Epithelial cell of esophagus (primary cell): ENCODE results near the gene PDZD4.

Experiments used
- DNase-seq: peaks from one replicate; pipeline ENCODE4 v3.0.0; 2010; ENCODE audit warnings: low read depth
- H3K4me3 ChIP-seq: 2 replicates; pipeline ENCODE4 v1.5.1; 2011; ENCODE audit warnings: mild to moderate bottlenecking, low read length, control low read depth
- TF ChIP-seq, protein P1 (sequence below): IDR thresholded peaks from 2 replicates; pipeline ENCODE4 v1.5.1; 2011; ENCODE audit warnings: low read depth, mild to moderate bottlenecking, low read length, control low read depth, inconsistent platforms; ENCODE audit not compliant: insufficient read depth; ENCODE audit errors: missing control alignments

The PDZD4 gene

DNA sequence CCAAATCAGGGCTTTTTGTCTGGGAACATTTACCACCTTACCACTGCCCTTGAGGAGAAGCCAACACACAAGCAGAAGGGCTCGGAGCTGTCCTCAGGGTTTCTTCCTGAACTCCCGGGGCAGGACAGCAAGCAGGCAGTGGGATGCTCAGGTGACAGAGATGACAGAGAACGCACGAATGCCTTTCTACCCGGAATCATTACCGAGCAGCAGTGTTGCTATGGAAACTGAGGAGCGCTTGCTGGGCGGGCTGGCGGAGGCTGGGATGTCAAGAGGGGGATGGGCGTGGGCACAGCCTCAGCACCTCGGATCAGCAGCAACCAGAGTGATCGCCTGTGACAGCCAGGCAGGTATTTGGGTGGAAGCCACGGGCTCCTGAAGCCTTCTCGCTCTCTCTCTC lies 18.1 kb downstream of the PDZD4 start:
- no peak for DNase-seq
- H3K4me3 ChIP-seq = no peak overlapping the region
- TF ChIP-seq, protein P1, sequence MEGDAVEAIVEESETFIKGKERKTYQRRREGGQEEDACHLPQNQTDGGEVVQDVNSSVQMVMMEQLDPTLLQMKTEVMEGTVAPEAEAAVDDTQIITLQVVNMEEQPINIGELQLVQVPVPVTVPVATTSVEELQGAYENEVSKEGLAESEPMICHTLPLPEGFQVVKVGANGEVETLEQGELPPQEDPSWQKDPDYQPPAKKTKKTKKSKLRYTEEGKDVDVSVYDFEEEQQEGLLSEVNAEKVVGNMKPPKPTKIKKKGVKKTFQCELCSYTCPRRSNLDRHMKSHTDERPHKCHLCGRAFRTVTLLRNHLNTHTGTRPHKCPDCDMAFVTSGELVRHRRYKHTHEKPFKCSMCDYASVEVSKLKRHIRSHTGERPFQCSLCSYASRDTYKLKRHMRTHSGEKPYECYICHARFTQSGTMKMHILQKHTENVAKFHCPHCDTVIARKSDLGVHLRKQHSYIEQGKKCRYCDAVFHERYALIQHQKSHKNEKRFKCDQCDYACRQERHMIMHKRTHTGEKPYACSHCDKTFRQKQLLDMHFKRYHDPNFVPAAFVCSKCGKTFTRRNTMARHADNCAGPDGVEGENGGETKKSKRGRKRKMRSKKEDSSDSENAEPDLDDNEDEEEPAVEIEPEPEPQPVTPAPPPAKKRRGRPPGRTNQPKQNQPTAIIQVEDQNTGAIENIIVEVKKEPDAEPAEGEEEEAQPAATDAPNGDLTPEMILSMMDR = no peak

DNA sequence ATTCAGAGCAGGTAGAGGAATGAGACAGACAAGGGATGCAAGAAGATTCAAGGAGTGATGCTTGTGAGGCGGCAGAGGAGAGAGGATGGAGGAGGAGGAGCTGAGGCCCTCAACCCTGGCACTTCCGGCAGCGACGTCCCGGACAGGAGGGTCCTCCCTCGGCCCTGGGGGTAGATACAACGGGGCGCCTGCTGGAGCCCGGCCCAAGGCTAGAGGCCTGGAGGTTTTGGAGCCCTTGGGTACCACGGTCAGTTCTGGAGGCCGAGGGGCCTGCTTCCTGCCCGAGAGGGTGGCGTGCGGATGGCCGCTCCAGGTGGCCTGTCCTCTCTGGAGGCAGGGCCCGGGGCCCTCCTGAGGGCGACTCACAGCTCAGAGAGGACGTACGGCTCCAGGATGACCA lies 22.4 kb downstream of the PDZD4 start:
- no peak overlapping the region for H3K4me3 ChIP-seq
- TF ChIP-seq, protein P1 = no peak
- DNase-seq = no peak

DNA sequence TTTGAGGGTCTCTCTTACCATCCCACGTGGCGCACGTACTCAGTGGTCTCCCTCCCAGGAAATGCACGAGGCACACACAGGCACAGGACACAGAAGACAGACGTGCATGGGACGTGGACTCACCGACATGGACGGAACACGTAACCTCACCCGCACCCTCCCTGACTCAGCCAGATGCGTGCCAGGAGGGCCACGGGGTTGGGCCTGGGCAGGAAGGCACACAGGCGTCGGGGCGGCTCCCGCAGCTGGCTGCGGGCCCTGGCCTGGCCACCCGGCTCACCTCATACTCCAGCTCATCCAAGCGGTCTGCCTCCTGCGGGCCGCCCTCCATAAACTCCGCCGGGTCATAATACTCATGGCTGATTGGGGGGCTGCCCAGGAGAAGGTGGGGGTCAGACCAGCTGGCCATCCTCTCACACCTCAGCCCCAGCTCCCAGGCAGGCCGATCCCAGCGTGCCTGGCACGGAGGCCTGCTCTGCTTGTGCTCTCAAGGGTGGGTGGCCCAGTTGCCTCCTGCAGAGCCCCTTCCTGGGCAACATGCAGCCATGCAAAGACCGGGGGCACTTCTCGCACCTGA lies 23.3 kb downstream of the PDZD4 start:
- DNase-seq = no peak
- H3K4me3 ChIP-seq = no peak overlapping the region
- TF ChIP-seq, protein P1 = no peak

DNA sequence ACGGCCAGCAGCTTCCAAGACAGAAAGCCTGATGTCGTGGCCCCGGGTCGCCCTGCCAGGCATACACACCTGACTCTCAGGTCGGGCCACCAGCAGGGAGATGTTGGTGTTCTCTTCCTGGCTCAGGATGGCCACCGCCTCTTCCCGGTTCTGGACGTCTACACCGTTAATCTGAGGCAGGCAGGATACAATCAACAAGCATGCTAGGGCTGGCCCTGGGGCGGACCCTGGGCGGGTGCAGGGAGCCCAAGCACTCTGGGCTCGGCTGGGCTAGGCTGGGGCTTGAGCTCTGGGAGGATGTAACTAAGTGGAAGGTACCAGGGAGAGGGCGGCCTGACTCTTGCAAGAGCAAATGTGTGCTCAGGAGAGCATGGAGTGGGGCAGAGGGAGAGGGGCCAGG lies 24.9 kb downstream of the PDZD4 start:
- no peak for DNase-seq
- TF ChIP-seq, protein P1 = no peak
- no peak overlapping the region for H3K4me3 ChIP-seq

DNA sequence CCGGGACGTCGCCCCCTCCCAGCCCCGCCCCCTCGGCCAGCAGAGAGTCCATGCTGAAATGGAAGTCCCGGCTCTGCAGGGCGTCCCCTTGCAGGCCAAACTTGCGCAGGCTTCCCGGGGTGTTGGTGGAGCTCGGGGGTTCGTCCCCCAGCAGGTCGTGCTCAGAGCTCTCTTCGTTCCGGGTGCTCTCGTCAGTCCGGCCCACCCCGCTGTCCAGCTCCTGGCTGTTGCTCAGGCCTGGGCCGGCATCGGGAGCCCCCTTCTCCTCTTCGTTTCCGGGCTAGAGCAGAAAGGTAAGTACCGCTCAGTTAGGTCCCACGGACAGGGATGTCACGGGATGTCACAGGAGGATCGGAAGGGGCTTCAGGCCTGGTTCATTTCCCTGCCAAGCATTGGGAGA lies 25.7 kb downstream of the PDZD4 start:
- H3K4me3 ChIP-seq = no peak overlapping the region
- TF ChIP-seq, protein P1 = no peak
- no peak for DNase-seq

DNA sequence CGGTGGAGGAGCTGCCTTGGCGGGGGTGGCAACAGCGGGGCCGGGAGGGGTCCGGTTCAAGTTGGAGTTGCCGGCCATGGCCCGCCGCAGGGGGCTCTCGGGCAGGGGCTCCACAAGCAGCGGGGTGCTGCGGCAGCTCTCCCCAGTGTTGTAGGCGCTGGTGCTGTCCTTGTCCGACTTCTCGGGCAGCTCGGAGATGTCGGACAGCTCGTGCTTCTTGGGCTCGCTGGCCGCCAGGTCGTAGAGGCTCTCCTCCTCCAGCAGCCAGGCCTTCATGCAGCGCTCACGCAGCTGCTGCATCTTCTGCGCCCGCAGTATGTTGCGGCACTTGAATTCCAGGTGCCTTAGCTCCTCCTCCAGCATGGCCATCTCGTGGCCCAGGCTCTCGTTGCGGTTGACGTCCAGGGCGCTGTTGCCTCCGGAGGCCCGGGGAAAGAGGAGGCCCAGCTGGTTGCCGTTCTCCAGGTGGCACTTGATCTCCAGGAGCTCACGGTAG lies 26.2 kb downstream of the PDZD4 start:
- DNase-seq = no peak
- TF ChIP-seq, protein P1 = no peak
- H3K4me3 ChIP-seq = no peak overlapping the region
